ENCODE results near the gene PCDHA10.
"Not testable (repeated sequence)": the region's sequence is repeated elsewhere in the genome, so short reads cannot be mapped to it uniquely, and the experiment has no call there.

The PCDHA10 gene

DNA sequence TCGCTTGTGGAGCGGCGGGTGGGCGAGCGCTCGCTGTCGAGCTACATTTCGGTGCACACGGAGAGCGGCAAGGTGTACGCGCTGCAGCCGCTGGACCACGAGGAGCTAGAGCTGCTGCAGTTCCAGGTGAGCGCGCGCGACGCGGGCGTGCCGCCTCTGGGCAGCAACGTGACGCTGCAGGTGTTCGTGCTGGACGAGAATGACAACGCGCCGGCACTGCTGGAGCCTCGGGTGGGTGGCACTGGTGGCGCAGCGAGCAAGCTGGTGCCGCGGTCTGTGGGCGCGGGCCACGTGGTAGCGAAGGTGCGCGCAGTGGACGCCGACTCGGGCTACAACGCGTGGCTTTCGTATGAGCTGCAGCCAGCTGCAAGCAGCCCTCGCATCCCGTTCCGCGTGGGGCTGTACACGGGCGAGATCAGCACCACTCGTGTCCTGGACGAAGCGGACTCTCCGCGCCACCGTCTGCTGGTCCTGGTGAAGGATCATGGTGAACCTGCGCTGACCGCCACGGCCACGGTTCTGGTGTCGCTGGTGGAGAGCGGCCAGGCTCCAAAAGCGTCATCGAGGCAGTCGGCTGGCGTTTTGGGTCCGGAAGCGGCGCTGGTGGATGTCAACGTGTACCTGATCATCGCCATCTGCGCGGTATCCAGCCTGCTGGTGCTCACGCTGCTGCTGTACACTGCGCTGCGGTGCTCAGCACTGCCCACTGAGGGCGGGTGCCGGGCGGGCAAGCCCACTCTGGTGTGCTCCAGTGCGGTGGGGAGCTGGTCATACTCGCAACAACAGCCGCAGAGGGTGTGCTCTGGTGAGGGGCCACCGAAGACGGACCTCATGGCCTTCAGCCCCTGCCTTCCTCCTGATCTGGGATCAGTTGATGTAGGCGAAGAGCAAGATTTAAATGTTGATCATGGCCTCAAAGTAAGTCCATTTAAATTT is 12.6 kb upstream of the PCDHA10 start:
- no peaks in the 10 kb centered on the region for H3K36me3 ChIP-seq (replicated peaks; ENCODE audit: low read depth, low read length)
- H3K9ac ChIP-seq (ENCODE audit: low read length) = no peak overlapping the region
- no peak overlapping the region for H3K4me2 ChIP-seq (ENCODE audit: low read length)
- no peak overlapping the region for H3K4me3 ChIP-seq (ENCODE audit: low read length)
- no peaks in the 10 kb centered on the region for H3K79me2 ChIP-seq (ENCODE audit: low read length)
- H3K9me3 ChIP-seq (ENCODE audit: insufficient read depth, low read length) = no peaks in the 10 kb centered on the region
- no peak overlapping the region for H3K27ac ChIP-seq (ENCODE audit: low read length)
- H4K20me1 ChIP-seq (ENCODE audit: insufficient read depth, low read length) = no peaks in the 10 kb centered on the region
- TF ChIP-seq EZH2phosphoT487 (IDR thresholded peaks at IDR 0.05; ENCODE audit: low read depth) (no peak), CTCF (IDR thresholded peaks at IDR 0.05; ENCODE audit: low read depth, low read length) (no peak)
- H2AFZ ChIP-seq (ENCODE audit: low read depth, low read length) = no peak overlapping the region
- H3K4me1 ChIP-seq (ENCODE audit: low read length) = no peaks in the 10 kb centered on the region
- no peaks in the 10 kb centered on the region for H3K27me3 ChIP-seq (ENCODE audit: low read depth, low read length)

- H3K27me3 ChIP-seq (ENCODE audit: low read depth, low read length); H3K4me1 ChIP-seq (ENCODE audit: low read length); H4K20me1 ChIP-seq (ENCODE audit: insufficient read depth, low read length); H3K4me3 ChIP-seq (ENCODE audit: low read length); H3K79me2 ChIP-seq (ENCODE audit: low read length); H2AFZ ChIP-seq (ENCODE audit: low read depth, low read length); H3K9me3 ChIP-seq (ENCODE audit: insufficient read depth, low read length); H3K4me2 ChIP-seq (ENCODE audit: low read length); H3K27ac ChIP-seq (ENCODE audit: low read length); H3K9ac ChIP-seq (ENCODE audit: low read length); H3K36me3 ChIP-seq (replicated peaks; ENCODE audit: low read depth, low read length): not testable (repeated sequence)
These were observed 7.3 kb upstream of the PCDHA10 start, which contains the start of gene PCDHA9 for GRCh38 chr5:140848139-140849102. Gene PCDHA9 (plus strand): TSS chr5:140848382. CDS start chr5:140848496, 114 bp downstream.

DNA sequence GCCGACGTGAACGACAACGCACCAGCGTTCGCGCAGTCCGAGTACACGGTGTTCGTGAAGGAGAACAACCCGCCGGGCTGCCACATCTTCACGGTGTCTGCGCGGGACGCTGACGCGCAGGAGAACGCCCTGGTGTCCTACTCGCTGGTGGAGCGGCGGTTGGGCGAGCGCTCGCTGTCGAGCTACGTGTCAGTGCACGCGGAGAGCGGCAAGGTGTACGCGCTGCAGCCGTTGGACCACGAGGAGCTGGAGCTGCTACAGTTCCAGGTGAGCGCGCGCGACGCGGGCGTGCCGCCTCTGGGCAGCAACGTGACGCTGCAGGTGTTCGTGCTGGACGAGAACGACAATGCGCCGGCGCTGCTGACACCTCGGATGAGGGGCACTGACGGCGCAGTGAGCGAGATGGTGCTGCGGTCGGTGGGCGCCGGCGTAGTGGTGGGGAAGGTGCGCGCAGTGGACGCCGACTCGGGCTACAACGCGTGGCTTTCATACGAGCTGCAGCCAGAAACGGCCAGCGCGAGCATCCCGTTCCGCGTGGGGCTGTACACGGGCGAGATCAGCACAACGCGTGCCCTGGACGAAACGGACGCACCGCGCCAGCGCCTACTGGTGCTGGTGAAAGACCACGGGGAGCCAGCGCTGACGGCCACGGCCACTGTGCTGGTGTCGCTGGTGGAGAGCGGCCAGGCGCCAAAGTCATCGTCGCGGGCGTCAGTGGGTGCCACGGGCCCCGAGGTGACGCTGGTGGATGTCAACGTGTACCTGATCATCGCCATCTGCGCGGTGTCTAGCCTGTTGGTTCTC is 5.7 kb upstream of the PCDHA10 start:
- H3K27ac ChIP-seq (ENCODE audit: low read length); H3K27me3 ChIP-seq (ENCODE audit: low read depth, low read length); H3K36me3 ChIP-seq (replicated peaks; ENCODE audit: low read depth, low read length); H3K4me3 ChIP-seq (ENCODE audit: low read length); H2AFZ ChIP-seq (ENCODE audit: low read depth, low read length); H3K4me2 ChIP-seq (ENCODE audit: low read length); H4K20me1 ChIP-seq (ENCODE audit: insufficient read depth, low read length); H3K9me3 ChIP-seq (ENCODE audit: insufficient read depth, low read length); H3K79me2 ChIP-seq (ENCODE audit: low read length); H3K4me1 ChIP-seq (ENCODE audit: low read length); H3K9ac ChIP-seq (ENCODE audit: low read length): not testable (repeated sequence)

DNA sequence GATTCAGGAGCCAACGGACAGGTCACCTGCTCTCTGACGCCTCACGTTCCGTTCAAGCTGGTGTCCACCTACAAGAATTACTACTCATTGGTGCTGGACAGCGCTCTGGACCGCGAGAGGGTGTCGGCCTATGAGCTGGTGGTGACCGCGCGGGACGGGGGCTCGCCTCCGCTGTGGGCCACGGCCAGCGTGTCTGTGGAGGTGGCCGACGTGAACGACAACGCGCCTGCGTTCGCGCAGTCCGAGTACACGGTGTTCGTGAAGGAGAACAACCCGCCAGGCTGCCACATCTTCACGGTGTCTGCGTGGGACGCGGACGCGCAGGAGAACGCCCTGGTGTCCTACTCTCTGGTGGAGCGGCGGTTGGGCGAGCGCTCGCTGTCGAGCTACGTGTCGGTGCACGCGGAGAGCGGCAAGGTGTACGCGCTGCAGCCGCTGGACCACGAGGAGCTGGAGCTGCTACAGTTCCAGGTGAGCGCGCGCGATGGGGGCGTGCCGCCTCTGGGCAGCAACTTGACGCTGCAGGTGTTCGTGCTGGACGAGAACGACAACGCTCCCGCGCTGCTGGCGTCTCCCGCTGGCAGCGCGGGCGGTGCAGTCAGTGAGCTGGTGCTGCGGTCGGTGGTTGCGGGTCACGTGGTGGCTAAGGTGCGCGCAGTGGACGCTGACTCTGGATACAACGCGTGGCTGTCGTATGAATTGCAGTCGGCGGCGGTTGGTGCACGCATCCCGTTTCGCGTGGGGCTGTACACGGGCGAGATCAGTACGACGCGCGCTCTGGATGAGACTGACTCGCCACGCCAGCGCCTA is 1.7 kb downstream of the PCDHA10 start:
- H3K27me3 ChIP-seq (ENCODE audit: low read depth, low read length) = no peaks in the 10 kb centered on the region
- no peak overlapping the region for H3K9ac ChIP-seq (ENCODE audit: low read length)
- TF ChIP-seq CTCF (IDR thresholded peaks at IDR 0.05; ENCODE audit: low read depth, low read length) = no peak
- TF ChIP-seq EZH2phosphoT487 (IDR thresholded peaks at IDR 0.05; ENCODE audit: low read depth) = no peak
- H3K36me3 ChIP-seq (replicated peaks; ENCODE audit: low read depth, low read length) = no peaks in the 10 kb centered on the region
- H4K20me1 ChIP-seq (ENCODE audit: insufficient read depth, low read length) = no peaks in the 10 kb centered on the region
- no peaks in the 10 kb centered on the region for H3K79me2 ChIP-seq (ENCODE audit: low read length)
- no peaks in the 10 kb centered on the region for H3K4me1 ChIP-seq (ENCODE audit: low read length)
- no peak overlapping the region for H3K4me3 ChIP-seq (ENCODE audit: low read length)
- H2AFZ ChIP-seq (ENCODE audit: low read depth, low read length) = no peak overlapping the region
- H3K9me3 ChIP-seq (ENCODE audit: insufficient read depth, low read length) = no peaks in the 10 kb centered on the region
- H3K27ac ChIP-seq (ENCODE audit: low read length) = no peak overlapping the region
- no peak overlapping the region for H3K4me2 ChIP-seq (ENCODE audit: low read length)

All from OCI-LY3 (cell line).